ENCODE data around the gene NDFIP1.

Gene NDFIP1

GRCh38 chr5:142091922-142092321, 16.7 kb upstream of the NDFIP1 start:
- DNase-seq (ENCODE audit: low read depth) = no peak

DNA sequence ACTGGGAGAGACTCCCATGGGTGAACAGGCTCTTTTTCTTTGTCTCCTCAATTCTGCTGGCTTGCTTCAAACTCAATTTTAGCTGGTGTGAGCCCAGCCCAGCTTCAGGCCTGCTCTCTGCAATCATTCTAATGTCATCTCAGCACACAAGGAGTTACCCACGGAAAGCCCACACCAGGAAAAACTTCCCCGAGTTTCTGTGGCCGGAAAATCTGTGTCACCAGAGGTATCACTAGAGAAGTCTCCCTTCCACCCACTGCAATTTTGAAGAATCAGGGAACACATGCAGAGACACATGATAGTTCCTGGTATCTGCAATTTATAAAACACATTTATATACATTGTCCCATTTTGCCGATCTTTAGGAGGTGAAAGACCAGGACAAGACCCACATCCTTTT, 13.5 kb upstream of the NDFIP1 start:
- DNase-seq (ENCODE audit: low read depth) = no peak

DNA sequence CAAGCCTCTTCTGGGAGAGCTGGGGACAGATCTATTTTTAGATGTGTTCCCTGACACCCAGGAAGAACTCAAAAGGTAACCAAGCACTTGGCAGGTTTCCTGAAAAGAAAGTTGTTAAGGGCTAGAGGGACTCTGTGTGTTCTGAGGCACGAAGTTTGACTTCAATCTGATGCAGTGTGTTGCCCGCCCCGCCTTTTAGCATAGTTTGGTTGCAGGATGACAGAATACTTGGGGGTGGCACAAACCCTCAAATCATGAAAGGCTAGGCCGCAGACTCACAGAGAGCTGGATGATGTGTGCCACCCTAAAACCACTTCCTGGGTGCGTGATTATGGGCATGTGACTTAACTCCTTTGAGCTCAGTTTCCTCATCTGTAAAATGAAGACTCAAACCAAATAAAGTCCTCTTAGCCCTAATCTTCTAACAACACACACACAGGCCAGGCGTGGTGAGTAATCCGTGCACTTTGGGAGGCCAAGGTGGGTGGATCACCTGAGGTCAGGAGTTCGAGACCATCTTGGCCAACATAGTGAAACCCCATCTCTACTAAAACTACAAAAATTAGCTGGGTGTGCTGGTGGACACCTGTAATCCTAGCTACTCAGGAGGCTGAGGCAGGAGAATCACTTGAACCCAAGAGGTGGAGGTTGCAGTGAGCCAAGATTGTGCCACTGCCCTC, 12.8 kb upstream of the NDFIP1 start:
- DNase-seq (ENCODE audit: low read depth) = no peak

- DNase-seq (ENCODE audit: low read depth) = no peak
Measured at GRCh38 chr5:142096382-142096781, 12.2 kb upstream of the NDFIP1 start.

DNA sequence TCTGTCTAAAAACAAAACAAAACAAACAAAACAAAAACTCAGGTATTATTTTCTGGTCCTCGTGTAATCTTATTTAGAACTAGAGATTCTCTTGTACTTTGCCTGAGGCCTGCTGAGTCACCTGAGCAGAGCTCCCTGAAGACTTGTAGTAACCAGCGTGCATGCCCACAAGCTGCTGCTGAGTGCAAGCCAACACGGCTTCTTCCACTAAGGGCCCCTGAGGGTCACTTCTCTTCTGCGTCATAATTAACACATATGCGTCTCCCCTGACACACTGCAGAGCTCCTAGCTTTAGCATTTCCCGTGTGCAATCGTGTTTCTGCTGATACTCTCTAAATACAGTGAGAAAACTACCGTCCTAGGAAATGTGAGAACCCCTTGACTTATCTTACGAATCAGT, 10.9 kb upstream of the NDFIP1 start:
- no peak for DNase-seq (ENCODE audit: low read depth)

DNA sequence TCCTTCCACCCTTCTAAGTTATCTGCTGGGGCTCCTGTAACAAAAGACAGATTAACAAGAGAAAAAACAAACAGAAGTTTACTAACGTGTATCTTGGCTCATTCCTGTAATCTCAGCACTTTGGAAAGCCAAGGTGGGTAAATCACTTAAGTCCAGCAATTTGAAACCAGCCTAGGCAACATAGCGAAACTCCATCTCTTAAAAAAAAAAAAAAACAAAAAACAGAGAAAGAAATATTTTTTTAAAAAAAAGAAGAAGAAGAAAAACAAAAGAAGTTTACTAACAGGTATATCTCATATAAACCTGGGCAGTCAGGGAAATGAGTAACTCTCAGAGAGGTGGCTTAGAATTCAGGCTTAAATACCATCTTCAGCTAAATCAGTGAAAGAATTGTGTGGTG, 10.3 kb upstream of the NDFIP1 start:
- no peak for DNase-seq (ENCODE audit: low read depth)

GRCh38 chr5:142098931-142099330, 9.6 kb upstream of the NDFIP1 start:
- DNase-seq (ENCODE audit: low read depth) = no peak

DNA sequence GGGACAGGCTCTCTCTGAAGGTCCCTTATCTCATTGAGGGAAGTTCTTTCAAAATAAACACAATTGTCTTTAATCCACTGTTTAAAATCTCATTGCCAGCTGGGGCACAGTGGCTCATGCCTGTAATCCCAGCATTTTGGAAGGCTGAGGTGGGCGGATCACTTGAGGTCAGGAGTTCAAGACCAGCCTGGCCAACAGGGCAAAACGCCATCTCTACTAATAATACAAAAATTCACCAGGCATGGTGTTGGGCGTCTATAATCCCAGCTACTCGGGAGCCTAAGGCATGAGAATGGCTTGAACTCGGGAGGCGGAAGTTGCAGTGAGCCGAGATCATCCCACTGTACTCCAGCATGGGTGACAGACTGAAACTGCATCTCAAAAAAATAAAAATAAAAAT, 8.3 kb upstream of the NDFIP1 start:
- no peak for DNase-seq (ENCODE audit: low read depth)

GRCh38 chr5:142102980-142103740, 5.4 kb upstream of the NDFIP1 start:
- DNase-seq (ENCODE audit: low read depth) = no peak

GRCh38 chr5:142104491-142104890, 4.1 kb upstream of the NDFIP1 start:
- DNase-seq (ENCODE audit: low read depth) = no peak

DNA sequence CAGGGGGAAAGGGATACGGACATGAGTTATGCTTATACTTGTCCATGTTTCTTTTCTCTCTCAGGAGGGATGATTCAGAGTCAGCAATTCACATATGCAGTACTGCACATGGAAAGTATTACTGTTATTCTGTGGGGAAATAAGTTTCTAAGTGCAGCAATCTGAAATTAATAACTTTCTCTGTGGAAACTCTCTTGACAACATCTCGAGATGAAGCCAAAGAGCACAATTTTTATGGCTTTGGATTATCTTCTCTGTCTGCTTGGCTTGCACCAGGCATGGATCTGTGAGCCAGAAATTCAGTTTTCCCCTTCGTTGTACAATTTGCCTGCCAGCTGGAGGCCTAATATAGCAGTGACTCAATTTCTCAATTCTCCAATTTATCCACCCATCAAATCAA, 2.5 kb upstream of the NDFIP1 start:
- DNase-seq (ENCODE audit: low read depth) = peak; percentile 37

DNA sequence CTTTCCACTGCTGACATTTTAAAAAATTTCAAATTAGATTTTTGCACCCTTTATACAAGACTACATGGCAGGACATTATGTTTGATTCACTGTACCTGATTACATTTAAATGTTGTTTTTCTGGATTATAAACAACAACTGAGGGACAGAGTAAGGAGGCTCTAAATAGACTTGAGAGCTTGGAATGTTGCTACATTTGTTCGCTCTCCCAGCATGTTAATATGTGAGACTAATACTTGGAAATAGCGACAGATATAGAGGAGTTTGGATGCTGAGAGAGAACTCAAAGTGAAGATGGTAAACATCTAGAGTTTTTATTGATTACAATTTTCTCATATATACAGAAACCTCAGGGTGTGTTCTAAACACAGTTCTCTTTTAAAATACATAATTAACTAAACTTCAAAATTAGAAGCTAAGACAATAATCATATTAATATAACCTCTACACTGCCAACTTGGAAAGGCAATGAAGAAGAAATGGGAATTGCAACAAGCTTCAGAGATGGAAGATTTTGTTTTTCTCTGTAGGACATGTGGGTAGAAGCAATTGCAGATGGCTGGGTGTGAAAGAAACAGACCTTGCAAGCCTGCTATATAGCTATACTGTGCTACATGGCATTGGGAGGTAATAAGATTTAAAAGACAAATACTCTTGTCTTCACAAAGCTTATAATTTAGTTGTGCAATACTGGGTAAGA, 1.4 kb upstream of the NDFIP1 start:
- no peak for DNase-seq (ENCODE audit: low read depth)

DNA sequence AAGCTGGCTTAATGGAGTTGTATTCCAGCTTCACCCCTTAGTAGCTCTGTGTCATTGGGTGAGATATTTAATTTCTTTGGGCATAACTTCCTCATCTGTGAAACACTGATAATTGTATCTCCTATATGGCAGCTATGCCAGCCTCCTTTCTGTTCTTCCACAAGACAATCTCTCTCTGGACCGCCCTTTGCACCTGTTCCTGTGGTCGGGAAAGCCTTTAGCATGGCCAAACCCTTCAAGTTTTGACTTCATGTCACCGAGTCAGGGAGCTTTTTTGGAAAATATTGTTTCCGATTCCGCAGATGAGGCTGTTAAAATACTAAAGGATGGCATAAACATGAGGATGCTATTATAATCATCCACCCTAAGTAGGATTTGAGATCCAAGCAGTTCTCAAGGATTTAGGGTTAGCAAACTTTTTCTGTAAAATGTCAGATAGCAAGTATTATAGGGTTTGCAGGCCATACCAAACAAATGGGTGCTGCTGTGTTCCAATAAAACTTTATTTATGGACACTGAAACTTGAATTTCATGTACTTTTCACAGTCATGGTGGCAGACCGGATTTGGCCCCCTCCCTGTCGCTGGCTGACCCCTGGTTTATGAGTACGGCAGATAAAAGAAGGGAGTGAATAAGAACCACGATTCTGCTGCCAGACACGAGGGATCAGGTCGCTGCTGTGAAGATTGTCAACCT, 695 bp upstream of the NDFIP1 start:
- DNase-seq (ENCODE audit: low read depth) = no peak

DNA sequence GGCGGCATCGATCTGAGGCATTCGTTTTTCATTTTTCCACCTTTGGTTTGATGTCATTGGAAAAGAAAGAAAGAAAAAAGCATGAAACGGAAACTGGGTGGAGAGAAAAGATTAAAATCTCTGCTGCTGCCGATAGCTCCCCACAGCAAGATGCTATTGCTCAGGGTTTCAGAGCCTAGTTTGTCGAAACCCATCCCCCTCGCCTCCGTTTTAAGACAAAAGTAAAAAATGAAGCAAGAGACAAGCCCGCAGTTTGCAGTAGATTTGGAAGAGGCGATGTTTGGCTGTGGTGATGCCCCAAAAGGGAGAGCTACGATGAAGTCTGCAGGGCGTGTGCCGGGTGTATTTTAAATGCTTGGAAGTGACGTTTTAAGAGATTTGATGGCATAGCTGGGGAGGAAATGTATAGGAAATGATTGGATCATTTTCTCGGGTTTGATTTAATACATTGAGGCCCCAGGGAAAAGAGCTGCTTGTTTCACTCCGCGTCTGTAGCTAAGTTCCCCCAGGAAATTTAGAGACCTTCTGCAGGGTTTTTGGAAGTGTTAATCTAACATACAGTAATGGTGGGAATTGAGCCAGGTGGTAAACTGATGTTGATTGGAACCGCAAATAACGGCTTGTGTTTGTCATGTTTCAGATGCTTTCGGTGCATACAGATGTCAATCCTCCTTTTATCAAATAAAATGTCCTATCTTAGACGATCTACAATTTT, 909 bp downstream of the NDFIP1 start:
- DNase-seq (ENCODE audit: low read depth) = peak; percentile 35

- peak; percentile 66 for DNase-seq (ENCODE audit: low read depth)
Measured at GRCh38 chr5:142110046-142110531, 1.5 kb downstream of the NDFIP1 start.

DNA sequence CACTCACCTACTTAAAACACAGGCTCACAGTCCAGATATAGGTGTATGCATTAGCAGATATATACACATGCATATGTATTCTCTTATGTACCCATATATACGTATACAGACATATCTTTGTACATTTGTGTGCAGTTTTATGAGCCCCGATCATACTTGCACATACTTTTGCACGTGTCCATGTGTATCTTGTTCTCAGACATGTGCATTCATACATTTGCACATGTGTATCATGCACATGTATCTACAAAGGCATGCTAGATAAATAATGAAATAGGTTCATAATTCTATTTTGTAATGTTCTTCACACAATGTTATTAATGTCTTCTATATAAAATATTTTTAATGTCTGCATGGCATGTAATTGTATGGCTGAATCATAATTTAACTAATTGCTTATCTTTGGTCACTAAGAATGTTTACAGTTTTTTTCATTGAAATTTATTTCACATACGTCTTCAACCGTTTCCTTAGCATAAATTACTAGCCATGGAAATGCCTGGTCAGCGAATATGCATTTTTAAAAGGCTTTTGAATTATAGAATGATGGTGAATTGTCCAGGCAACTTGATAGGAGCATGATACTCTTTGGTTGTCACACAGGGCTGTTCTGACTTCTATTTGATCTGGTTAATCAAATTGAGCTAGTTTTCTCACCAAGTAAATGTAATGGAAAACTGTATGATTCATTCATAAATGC, 2.6 kb downstream of the NDFIP1 start:
- no peak for DNase-seq (ENCODE audit: low read depth)

GRCh38 chr5:142114687-142115086, 6.1 kb downstream of the NDFIP1 start:
- DNase-seq (ENCODE audit: low read depth) = no peak

- peak; percentile 34 for DNase-seq (ENCODE audit: low read depth)
Measured at GRCh38 chr5:142115937-142116614, 7.5 kb downstream of the NDFIP1 start.

GRCh38 chr5:142117579-142118151, 9.1 kb downstream of the NDFIP1 start:
- no peak for DNase-seq (ENCODE audit: low read depth)

- no peak for DNase-seq (ENCODE audit: low read depth)
Measured at GRCh38 chr5:142118155-142118686, 9.6 kb downstream of the NDFIP1 start.
